ENCODE measurements around the gene NHERF1.
A peak's percentile ranks its signal among the peaks of the same experiment; 100 is the strongest.

NHERF1 gene

DNA sequence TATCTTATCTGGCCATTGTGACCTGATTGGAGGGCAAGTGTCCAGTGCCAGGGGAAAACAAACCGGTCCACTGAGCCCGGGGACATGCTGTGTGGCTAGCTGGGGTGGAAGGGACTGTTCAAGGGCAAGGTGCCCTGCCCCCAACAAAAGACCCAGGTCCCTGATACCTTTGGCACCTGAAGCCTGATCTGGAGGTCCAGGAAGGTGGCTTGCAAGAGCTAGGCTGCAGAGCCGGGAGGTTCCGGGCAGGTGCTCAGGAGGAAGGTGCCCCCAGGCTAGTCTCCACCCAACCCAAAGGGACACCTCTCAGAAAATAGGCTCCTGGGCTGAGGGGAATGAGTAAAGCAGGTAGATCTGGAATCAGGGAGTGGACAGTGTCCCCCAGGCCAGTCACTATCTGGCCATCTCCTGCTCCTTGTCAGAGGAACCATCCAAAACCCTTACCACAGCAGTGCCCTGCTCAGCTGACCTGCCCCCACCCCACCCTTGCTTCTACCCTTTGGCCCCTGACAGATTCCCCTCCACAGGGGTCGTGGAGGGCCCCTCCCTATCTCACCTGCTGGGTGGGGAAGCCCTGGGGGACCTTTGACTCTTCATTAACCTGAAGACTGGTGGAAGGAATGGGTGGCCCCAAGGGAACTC lies 21.5 kb downstream of the NHERF1 start:
- no peak for DNase-seq

DNA sequence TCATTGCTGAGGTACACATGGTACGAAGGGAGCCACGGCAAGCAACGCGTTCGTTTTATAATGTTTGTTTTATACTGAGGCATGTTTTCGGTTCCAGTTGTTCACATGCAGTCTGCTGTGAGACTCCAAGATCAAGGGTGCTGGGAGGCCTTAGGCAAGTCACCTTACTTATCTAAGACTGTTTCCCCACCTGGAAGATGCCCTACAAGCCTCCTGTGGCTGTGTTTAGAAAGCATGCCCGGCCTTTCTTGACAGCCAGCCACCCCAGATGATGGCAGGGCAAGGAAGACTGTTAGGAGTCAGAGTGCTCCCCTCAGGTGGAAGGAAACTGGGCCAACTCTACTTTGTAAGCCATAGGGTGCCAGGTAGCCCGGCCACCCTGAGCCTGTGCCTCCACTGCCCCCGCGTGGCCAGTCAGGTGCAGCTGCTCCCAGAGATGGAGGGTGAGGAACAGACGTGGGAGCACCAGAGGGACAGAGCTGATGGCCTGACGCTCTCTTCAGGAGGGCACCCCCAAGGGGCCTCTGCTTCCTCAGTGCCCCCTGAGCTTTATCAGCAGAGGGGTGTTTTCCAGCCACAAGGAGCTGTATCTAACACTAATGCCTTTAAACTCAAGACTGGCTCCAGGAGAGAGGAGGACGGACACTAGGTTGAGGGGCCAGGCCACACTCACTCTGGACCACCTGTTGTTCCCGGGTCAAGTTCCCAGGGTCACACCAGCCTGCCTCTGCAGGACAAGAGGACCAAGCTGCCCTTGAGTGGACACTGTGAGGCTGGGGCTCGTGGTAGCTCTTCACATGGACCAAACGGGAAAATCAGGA lies 22.3 kb downstream of the NHERF1 start:
- no peak for DNase-seq

DNA sequence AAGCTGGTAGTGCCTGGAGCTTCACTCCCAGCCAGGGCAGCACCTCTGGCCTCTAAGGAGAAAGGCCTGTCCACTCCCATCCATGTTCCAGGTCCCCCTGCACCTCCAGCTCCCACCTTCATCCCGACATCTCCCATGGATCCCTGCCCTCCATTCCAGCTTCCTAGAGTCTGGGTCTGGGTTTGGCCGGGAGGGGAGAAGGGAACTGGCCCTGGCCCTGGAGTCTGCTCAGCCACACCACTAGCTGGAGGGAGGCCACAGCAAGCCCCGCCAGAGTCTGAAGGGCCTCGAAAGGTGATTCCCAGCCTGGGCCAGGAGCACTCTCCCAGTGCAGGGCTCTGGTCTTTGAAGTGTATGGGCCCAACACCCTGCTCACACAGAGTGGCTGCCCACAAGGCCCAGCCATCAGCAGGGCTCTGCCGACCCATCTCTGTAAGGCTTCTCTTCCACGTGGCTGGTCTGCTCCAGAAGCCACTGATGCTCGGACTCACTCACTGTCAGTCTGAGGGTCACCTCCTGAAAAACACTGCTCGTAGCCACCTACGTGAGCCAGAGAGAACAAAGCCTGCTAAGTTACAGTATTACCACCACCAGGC lies 23.0 kb downstream of the NHERF1 start:
- no peak for DNase-seq

DNA sequence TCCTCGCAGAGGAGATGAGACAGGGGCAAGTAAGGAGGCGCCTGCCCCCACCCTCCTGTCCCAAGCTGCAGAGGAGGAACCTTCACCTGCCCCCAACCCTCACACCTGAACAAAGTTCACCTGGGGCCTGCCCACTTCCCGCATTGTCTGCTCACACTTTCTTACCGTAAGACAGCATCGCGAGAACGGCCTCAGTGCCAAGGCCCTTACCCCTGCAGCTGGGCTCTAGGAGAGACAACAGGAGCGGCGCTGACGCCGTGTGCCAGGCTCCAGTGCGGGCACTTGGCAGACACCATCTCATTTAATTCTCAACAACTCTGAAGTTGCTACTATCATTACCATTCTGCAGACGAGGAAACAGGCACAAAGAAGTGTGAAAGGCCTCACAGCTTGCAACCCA lies 23.6 kb downstream of the NHERF1 start:
- no peak for DNase-seq

DNA sequence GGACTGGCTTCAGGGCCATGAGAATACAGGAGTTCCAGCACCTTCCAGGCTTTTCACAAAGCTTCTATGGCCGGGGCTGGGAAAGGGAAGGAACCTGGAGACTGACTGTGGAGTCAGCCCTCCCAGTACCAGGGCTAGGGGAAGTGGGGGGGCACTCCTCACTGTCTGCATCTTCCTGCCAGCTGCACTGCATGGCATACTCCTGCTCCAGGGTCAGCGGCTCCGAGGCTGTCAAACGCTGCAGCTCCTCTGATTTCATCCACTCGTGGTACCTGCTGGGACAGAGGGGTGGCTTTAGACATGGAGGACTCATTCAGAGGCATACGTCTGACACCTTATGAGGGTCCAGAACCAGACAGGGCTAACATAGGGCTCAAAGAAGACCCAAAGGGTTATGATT lies 25.0 kb downstream of the NHERF1 start:
- DNase-seq = no peak

DNA sequence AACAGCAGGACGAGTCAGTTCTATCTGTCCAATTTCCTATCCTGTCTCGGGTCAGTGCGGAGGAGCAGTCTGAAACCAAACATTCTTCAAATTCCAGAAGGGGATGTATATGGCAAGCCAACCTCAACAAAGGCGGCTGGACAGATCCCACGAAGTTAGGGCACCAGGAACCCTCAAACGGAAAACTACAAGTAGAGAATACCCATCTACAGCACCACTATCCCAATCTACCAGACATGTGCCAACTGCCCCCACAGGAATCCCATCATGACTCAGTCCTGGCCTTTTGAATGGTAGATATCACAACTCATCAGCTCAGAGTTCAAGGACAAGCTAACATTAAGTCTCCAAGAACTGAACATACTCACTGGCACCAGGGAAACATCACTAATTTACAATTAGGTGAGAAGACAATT lies 25.5 kb downstream of the NHERF1 start:
- DNase-seq = no peak

DNA sequence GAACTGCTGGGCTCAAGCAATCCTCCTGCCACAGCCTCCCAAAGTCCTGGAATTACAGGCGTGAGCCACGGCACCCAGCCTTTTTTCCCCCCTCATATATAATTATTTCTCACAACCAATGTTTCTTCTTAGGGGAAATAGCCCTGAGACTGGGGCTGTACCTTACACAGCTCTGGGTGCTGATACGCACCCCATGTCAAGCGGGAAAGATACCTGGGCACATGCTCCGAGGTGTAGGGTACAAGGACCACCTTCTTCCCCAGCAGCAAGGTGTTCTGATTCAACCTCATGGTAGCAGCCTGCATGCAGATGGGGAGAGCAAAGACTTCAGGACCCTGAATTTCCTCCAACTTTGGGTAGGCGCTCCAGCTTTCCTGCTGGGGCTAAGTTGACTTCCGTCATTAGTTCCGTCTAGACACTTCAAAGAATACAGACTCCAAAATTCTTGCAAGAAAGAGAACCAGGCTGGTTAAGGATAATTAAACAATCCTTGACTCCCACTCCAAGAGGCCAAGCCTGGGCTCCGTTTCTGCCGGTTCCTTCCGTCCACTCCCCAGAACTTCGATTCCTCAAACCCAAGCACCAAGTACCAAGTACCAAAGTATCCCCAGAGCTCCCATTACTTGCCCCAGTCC lies 27.1 kb downstream of the NHERF1 start:
- DNase-seq = no peak

DNA sequence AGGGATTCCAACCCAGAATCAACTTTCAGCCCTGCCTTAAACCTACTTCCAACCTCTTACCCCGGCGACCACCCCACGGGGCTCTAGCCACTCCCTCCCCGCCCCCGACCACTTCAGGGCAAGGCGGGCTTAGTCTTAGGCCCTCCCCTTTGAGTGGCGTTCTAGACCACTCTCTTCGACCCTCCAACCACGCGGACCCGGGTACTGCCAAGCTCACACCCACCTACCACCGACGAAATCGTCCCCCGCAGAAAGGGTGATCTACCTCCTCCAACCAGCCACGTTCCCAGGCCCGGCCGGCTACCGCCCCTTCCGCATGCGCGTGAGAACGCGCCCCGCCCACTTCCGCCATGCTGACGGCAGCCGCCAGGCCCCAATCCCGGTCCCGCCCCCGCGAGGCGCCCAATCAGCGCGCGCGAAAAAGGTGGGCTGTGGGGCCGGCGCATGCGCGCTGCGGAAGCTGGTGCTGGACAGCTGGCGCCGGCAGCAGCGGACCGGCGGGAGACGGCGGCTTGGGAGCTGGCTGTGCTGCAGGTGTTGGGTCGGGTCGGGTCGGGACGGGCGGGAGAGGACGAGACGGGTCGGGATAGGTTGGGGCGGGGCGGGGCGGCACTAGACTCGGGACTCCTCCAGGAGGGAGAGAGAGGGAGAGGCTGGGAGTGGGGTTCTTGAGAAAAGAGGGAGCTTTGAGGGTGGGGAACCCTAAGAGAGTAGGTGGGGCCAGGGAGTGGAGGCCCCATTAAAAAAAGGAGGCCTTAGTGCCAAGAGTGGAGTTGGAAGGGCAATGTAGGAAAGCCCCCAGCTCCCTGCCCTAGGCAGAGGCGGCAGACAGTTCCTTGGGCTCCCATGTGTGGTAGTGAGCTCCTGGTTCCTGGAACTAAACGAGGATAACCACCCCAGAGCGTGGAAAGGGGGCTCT lies 27.9 kb downstream of the NHERF1 start, which contains the start of gene NAT9:
Gene NAT9, minus strand, starts transcription at position 302 of the 919 bp plus-strand sequence. CDS start 647 bp downstream, outside the sequence.
- DNase-seq = peak; percentile 98

DNA sequence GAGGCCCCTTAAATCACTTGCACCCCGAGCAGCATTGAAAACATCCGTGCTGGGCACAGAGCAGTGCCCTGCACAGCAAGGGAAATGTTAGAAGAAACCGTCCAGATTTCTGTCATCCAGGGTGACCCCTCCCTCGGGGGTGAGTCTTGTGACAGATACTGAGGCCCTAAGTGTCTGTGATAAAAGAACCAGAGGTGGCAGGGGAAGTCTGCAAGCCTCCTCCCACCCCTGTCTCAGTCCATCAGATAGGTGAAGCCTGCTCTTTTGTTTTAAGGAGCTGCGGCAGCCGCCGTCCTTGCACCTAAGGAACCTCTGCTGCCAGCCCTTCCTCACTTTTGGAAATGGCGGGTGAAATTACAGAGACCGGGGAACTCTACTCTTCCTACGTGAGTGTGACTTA lies 28.6 kb downstream of the NHERF1 start:
- DNase-seq = no peak

DNA sequence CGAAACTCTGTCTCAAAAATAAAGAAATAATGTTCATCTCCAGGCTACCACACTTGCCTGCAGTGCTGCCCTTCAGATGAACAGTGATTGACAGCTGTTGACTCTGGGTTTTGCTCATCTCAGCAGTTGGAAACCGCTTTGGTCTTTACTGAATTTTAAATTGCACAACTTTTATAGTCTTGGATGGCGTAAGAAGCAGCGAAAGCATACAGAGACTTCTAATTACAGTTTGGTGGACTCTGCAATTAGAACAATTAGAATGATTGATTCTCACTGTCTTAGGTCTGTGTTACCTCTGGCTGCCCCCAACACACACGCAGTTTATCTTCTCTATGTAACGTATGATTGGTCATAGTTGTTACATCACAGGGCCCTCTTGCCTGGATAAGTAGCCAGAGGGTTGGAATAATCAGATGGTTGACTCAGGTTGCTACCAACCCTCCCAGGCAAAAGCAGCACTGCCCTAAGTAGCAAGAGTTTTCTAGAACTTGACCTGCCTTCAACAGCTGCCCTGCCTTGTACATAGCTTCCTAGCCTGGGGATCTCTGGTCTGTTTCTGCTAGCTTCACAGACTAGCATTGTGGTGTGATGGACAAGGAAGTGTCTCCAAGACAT lies 29.6 kb downstream of the NHERF1 start:
- DNase-seq = no peak

DNA sequence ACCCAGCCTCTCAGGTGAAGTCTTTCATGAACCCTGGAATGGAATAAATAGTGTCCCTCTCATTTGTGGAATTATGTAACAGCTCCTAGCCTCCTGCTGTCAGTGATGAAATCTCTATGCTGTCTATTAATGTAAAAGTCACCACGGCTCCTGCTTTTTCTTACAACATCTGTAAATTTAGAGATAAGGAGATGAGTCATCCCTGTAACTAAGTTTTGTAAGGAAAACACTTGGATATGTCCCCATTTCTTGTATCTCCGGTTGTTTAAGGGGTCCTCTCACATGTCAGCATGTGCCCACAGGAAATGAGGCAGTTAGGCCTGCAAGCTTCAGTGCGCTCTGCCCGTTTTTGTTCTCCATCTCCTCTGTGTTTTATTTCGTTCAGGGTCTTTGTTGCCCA lies 30.5 kb downstream of the NHERF1 start:
- DNase-seq = no peak

DNA sequence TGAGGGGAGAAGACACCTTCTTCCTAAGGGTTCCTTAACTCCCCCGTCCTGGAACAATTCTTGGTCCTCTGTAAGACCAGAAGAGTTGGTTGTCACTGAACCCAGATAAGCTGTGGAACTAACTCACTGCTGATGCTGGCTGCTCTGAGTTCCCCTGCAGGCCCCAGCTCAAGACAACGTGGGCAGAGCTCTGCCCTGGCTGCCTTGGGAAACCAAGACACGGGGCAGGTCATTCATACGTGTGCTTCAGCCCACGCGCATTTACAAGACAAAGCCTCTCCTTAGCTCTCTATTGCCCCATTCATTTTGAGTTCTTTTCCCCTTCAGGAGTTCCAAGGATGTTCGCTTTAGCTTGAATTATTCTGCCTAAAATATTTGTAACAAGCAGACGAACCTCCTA lies 31.1 kb downstream of the NHERF1 start:
- no peak for DNase-seq

DNA sequence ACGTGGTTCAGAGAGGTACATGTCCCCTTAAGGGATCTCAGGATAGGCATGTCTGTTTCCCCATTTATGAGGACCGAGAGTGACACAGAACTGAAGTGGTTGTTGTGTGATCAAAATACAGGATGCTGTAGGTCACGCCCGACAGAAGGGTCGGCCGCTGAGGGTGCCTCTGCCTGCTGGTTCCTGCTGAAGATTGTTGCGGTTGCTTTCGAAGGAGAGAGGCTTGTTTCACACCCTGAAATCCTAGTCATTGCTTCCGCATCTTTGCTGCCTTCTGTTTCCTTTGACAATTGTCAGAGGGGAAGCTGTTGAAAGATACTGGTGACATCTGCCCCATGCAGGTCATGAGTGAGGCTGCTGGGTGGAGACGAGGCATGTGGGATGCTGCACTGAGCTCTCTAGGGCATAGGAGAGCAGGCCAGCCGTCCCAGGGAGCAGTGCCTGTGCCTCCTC lies 31.5 kb downstream of the NHERF1 start:
- no peak for DNase-seq

DNA sequence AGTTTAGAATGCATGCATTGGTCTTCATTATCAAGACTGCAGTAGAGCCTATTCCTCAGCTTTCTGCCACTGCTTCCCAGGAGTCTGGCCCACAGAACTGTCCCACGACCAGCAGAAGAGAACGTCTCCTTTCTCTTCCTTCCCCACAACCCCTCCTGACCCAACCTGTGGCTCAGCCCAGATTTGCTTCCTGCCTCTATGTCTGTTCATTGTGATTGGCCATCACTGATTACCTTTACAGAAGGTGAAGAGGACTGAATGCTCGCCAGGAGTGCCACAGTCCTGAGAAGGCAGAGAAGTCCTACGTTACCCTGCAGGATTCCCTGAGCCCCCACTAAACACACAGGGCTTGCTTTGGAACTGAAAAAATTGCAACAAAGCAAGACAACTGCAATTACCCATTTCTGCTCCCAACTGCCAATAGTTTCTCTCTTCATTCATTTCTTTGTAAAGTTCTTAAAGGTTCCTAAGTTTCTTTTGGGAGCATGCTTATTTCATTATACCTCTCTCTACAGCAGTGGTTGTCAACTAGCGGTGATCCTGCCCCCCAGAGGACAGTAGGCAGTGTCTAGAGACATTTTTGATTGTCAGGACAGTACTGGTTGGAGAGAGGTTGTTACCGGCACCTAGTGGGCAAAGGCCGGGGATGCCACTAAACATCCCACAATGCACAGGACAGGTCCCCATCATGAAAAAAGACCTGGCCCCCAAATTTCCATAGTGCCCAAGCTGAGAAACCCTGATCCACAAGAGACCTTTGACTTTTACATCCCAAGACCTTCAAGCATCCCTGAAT lies 32.2 kb downstream of the NHERF1 start:
- no peak for DNase-seq

DNA sequence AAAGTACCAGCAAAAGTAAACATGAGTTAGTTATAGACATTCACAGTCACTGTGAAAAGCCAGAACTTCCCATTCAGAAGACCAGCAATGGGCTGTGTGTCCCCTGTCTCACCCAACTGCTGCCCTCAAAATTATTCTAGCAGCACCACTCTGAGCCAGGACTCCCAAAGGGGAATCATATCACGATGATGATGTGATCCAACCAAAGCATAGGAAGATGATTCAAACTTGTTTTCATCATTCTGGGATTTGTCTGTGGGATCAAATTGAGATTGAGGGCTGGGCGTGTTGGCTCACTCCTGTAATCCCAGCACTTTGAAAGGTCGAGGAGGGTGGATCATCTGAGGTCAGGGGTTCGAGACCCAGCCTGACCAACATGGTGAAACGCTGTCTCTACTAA lies 34.1 kb downstream of the NHERF1 start:
- no peak for DNase-seq

DNA sequence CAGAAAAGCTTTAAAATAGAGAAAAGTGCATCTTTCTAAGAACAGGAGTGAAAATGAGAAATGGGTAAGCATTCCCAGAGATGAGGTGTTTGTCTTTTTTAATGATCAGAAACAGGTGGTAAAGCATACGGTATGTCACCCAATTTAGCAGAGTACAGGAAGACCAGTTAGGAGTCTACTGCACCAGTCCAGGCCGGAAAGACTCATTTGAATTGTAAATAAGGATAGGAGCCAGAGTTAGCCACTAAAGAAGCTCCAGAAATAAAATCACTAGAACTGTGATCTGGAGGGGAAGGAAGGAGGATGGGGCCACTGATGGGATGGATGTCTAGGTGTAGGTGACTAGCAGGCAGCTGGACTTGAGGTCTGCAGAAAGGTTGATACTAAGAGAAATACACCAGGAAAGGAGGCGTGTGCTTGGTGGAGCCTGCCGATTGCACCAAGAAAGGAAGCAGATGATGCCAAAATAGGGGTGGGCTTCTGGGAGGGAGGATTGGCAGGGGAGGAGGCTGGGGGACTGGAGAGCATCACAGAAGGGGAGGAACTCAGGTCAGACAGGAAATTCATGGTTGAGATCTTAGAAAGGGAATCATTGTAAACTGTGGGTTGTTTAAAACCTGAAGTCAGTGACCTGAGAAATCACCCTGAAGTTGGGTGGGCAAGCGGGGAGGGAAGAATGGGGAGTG lies 35.8 kb downstream of the NHERF1 start:
- DNase-seq = no peak

DNA sequence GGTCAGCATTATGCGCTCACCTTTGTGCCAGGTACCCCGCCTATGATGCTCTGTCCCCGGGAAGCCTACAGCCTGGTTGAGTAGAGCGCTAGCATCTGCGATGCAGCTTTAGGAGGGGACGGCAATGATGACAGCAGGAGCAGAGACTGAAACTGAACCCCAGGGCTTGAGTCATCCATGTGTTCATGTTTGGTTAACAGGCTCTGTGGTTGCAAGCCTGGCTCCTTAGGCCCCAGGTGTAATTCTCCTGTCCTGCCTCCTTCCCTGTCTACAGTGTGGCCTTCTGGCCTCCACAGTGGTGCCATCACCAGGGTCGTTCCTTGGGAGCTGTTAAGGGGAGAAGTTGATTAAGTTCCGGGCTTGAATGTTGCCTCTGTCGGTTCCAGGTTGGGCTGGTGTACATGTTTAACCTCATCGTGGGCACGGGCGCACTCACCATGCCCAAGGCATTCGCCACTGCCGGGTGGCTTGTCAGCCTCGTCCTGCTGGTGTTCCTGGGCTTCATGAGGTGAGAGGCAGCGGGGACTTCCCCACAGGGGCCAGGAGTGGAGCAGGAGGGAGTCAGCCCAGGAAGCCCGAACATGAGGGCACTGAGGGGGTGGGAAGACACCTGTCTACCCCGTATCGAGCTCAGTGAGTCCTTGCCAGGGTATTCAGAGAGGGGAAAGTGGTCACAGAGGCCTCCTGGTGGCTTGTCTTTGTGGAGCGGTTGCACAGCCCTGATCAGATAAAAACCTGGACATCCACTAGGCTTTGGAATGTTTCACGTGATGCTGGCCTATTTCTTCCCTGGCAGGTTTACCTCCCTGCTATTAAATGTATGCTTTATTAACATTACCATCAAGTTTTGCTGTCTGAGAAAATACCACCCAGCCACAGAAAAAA lies 36.9 kb downstream of the NHERF1 start:
- no peak for DNase-seq

DNA sequence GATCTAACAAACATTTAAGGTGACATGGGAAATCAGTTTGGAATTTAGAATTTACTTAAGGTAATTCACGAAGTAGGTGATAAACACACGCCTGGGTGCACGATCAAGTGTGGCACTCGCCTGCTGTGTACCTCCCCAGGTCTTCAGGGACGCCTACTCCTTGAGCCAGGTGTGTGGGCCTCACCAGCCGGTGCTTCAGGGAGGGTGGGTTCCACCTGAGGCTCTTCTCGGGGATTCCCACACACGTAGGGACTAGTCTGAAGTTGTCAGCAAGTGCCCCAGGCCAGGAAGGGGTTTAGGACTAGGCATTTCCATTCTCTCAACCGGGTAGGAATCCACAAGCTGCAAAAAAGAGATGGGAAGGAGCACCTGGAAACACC lies 37.5 kb downstream of the NHERF1 start:
- DNase-seq = no peak

DNA sequence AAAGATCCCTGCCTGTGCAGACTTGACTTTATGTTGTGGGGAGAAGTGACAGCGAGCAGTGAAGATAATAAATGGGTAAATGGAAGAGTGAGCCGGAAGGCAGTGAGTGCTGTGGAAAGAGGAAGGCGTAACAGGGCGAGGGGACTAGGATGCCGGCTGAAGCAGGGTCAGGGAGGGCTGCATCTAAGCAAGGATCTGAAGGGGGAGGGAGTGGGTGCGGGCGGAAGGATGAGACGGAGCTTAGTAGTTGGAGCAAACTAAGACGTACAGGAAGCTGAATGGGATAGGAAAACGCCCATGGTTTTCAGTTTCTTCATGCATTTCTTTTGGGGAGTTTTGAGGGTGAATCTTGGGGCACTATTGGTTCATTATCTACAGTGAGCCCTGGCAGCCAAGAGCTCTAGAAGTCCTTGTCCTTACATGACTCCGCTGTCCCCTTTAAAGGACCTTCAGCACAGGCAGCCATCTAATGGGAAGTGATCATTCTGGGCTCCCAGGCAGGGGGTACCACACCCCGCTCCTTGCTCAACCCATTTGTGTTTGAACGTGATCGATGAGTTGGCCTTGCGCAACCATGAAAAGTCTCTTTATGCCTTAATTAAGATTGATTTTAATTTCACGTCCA lies 38.1 kb downstream of the NHERF1 start:
- no peak for DNase-seq
